SK-N-SH (cell line): ENCODE results near the gene PXDN. TPM values are rescaled to one million over a fixed set of nuclear protein-coding genes. Genes with fewer than 3 reads are reported as not detected.
"Not testable (repeated sequence)": the region's sequence is repeated elsewhere in the genome, so short reads cannot be mapped to it uniquely, and the experiment has no call there.

ENCODE experiments used
- CTCF ChIA-PET: fragments of 300-600, 350-600 bp; formaldehyde crosslinking; extraction: SDS; loops from one replicate; lab custom pipeline; 2021; lab: Yijun Ruan, JAX
- POLR2A ChIA-PET: fragments of 350-600 bp; sonication (Branson Sonifier 250); formaldehyde crosslinking; extraction: SDS; loops from one replicate; lab custom pipeline; 2020; ENCODE audit warnings: antibody characterized with exemption, inconsistent platforms; lab: Yijun Ruan, JAX
- DNase-seq: peaks from one replicate; pipeline ENCODE4 v3.0.0; 2012
- H2AFZ ChIP-seq: fragments of 200-600 bp; sonication (generic); 2 replicates; pipeline ENCODE4 v1.8.1; 2016; ENCODE audit warnings: antibody characterized with exemption, mild to moderate bottlenecking, low read depth
- H3F3A ChIP-seq: fragments of 200-600 bp; sonication (generic); replicated peaks from 2 replicates; pipeline ENCODE3; 2016; ENCODE audit warnings: antibody characterized with exemption, mild to moderate bottlenecking; ENCODE audit not compliant: insufficient read depth
- H3K27ac ChIP-seq, 2 experiments: fragments of 200-500 bp in 1 of 2; fragments of 200-600 bp in 1 of 2; sonication (Bioruptor generic) in 1 of 2; sonication (generic), shearing (Covaris generic) in 1 of 2; 2 replicates each; pipeline versions ENCODE4 v1.5.1 to v1.6.1; 2014 to 2016; ENCODE audit warnings: low read depth in 2 of 2, inconsistent platforms in 1 of 2, low read length in 1 of 2, mild to moderate bottlenecking in 1 of 2, mixed read lengths in 1 of 2
- H3K27me3 ChIP-seq: fragments of 200-600 bp; sonication (generic), shearing (Covaris generic); 2 replicates; pipeline ENCODE4 v1.6.1; 2016; ENCODE audit warnings: mixed run types; ENCODE audit not compliant: insufficient read depth
- H3K36me3 ChIP-seq, 2 experiments: fragments of 200-500 bp in 1 of 2; fragments of 200-600 bp in 1 of 2; sonication (Bioruptor generic) in 1 of 2; sonication (generic) in 1 of 2; replicated peaks in 1 of 2; 2 replicates each; pipeline versions ENCODE3 to v1.5.1; 2014 to 2016; ENCODE audit warnings: low read length in 1 of 2, mild to moderate bottlenecking in 1 of 2; ENCODE audit not compliant: insufficient read depth in 2 of 2, control insufficient read depth in 1 of 2
- H3K4me1 ChIP-seq, 2 experiments: fragments of 200-500 bp in 1 of 2; fragments of 200-600 bp in 1 of 2; sonication (Bioruptor generic) in 1 of 2; sonication (generic), shearing (Covaris generic) in 1 of 2; 2 replicates each; pipeline versions ENCODE4 v1.5.1 to v1.6.1; 2014 to 2016; ENCODE audit warnings: low read depth in 1 of 2, low read length in 1 of 2, mixed run types in 1 of 2; ENCODE audit not compliant: insufficient read depth in 2 of 2, control insufficient read depth in 1 of 2
- H3K4me2 ChIP-seq: fragments of 200-600 bp; sonication (generic), shearing (Covaris generic); 2 replicates; pipeline ENCODE4 v1.6.1; 2017; ENCODE audit warnings: mixed run types
- H3K4me3 ChIP-seq, 2 experiments: fragments of 200-500 bp in 1 of 2; fragments of 200-600 bp in 1 of 2; sonication (Bioruptor generic) in 1 of 2; sonication (generic), shearing (Covaris generic) in 1 of 2; 2 replicates each; pipeline versions ENCODE4 v1.5.1 to v1.8.1; 2014 to 2016; ENCODE audit warnings: low read depth in 2 of 2, inconsistent platforms in 1 of 2, low read length in 1 of 2, mild to moderate bottlenecking in 1 of 2, mixed read lengths in 1 of 2, moderate library complexity in 1 of 2
- H3K79me2 ChIP-seq: fragments of 200-600 bp; sonication (generic); 2 replicates; pipeline ENCODE4 v1.8.1; 2017; ENCODE audit warnings: mild to moderate bottlenecking; ENCODE audit not compliant: insufficient read depth
- H3K9ac ChIP-seq: fragments of 200-600 bp; sonication (generic); 2 replicates; pipeline ENCODE4 v1.6.1; 2017; ENCODE audit warnings: mixed run types
- H3K9me2 ChIP-seq: fragments of 200-600 bp; sonication (generic); 2 replicates; pipeline ENCODE4 v1.6.1; 2017; ENCODE audit warnings: mixed run types
- H3K9me3 ChIP-seq: fragments of 200-600 bp; sonication (generic); 2 replicates; pipeline ENCODE4 v1.6.1; 2017; ENCODE audit warnings: mixed run types, mild to moderate bottlenecking, moderate library complexity
- H4K20me1 ChIP-seq: fragments of 200-600 bp; sonication (generic); 2 replicates; pipeline ENCODE4 v1.6.1; 2017; ENCODE audit warnings: mild to moderate bottlenecking, mixed run types; ENCODE audit not compliant: insufficient read depth
- ELF1 ChIP-seq: IDR thresholded peaks from 2 replicates; pipeline ENCODE4 v1.4.0; 2012
- EZH2phosphoT487 ChIP-seq: fragments of 200-600 bp; sonication (generic); IDR thresholded peaks from 2 replicates; pipeline ENCODE4 v1.6.1; 2017; ENCODE audit warnings: low read depth, mixed run types, mild to moderate bottlenecking, antibody characterized with exemption, moderate library complexity, borderline replicate concordance
- FOSL2 ChIP-seq: IDR thresholded peaks from 2 replicates; pipeline ENCODE4 v1.4.0; 2012; ENCODE audit warnings: low read depth, mild to moderate bottlenecking, moderate library complexity, borderline replicate concordance
- FOXM1 ChIP-seq: IDR thresholded peaks from 2 replicates; pipeline ENCODE4 v1.4.0; 2012; ENCODE audit warnings: low read depth, mild to moderate bottlenecking
- GABPA ChIP-seq: IDR thresholded peaks from 2 replicates; pipeline ENCODE4 v1.4.0; 2012; ENCODE audit warnings: low read depth, mild to moderate bottlenecking
- IRF3 ChIP-seq: fragments of 150-350 bp; IDR thresholded peaks from 2 replicates; pipeline ENCODE4 v1.6.1; 2016; ENCODE audit warnings: mild to moderate bottlenecking, low read depth, low read length
- JUND ChIP-seq: IDR thresholded peaks from 2 replicates; pipeline ENCODE4 v1.4.0; 2012
- MAX ChIP-seq: IDR thresholded peaks from 2 replicates; pipeline ENCODE4 v1.4.0; 2012; ENCODE audit warnings: low read depth
- NFIC ChIP-seq: IDR thresholded peaks from 2 replicates; pipeline ENCODE4 v1.4.0; 2012; ENCODE audit warnings: borderline replicate concordance
- RAD21 ChIP-seq: IDR thresholded peaks from 2 replicates; pipeline ENCODE4 v1.6.1; 2012; ENCODE audit warnings: mild to moderate bottlenecking, low read length
- RFX5 ChIP-seq: IDR thresholded peaks from 2 replicates; pipeline ENCODE4 v1.6.1; 2012; ENCODE audit warnings: mild to moderate bottlenecking, improper control_type of control experiment, low read length
- TAF1 ChIP-seq: IDR thresholded peaks from 2 replicates; pipeline ENCODE4 v1.6.1; 2012; ENCODE audit warnings: low read depth, mild to moderate bottlenecking, low read length, moderate library complexity, borderline replicate concordance
- TCF12 ChIP-seq: IDR thresholded peaks from 2 replicates; pipeline ENCODE4 v1.4.0; 2012
- USF1 ChIP-seq: IDR thresholded peaks from 2 replicates; pipeline ENCODE4 v1.4.0; 2012; ENCODE audit warnings: low read depth, borderline replicate concordance
- USF2 ChIP-seq: fragments of 150-350 bp; IDR thresholded peaks from 2 replicates; pipeline ENCODE4 v1.6.1; 2017; ENCODE audit warnings: antibody characterized with exemption, low read length, low read depth, borderline replicate concordance
- YY1 ChIP-seq: IDR thresholded peaks from 2 replicates; pipeline ENCODE4 v1.4.0; 2012; ENCODE audit warnings: low read depth, mild to moderate bottlenecking
- WGBS: methylation state at CpG from one replicate; pipeline ENCODE4 v1.1.6; 2017; ENCODE audit warnings: low lambda C conversion rate; 5-methylcytosine and 5-hydroxymethylcytosine counted together
- polyA plus RNA-seq, 3 experiments: library from polyadenylated mRNA; depleted of rRNA; stranded (reverse); fragments of >200 nt; gene quantifications; 2 replicates each; pipeline ENCODE4 v1.2.3, GENCODE V29; 2012

The PXDN gene
- polyA plus RNA-seq, 1 of the 3 experiments (the other 2 are of a cell fraction): 146 TPM

GRCh38 chr2:1736045-1736444 lies 8.3 kb downstream of the PXDN start:
- H3K4me3 ChIP-seq: no peak overlapping the region; a peak in 1 of 4 replicates
- ChIA-PET POLR2A (interaction anchor here (0.9 to 1.7 kb wide), 3 partner anchors 15 to 143 kb away, joined by 3 to 5 read pairs (median 3); no protein-coding TSS in a partner anchor), CTCF (interaction anchor here (0.7 to 7.1 kb wide), 6 partner anchors 13 to 186 kb away, joined by 3 to 47 read pairs (median 4); no protein-coding TSS in a partner anchor)
- no peak for DNase-seq
- H3K9ac ChIP-seq: no peak overlapping the region
- H3K4me1 ChIP-seq: peaks cover 53 to 70% of the 10 kb centered on the region in 2 experiments
- H3K27ac ChIP-seq: peak overlapping the region; percentile 91 to 97
- peaks cover 50% of the 10 kb centered on the region for H3F3A ChIP-seq
- H3K4me2 ChIP-seq: peak overlapping the region; percentile 76
- TF ChIP-seq JUND (no peak), NFIC (no peak), FOSL2 (no peak), RFX5 (no peak), TCF12 (no peak)
- no peaks in the 10 kb centered on the region for H4K20me1 ChIP-seq
- H3K27me3 ChIP-seq: no peaks in the 10 kb centered on the region
- H3K9me2 ChIP-seq: no peaks in the 10 kb centered on the region
- H2AFZ ChIP-seq: no peak overlapping the region
- H3K79me2 ChIP-seq: peaks cover 93% of the 10 kb centered on the region
- H3K36me3 ChIP-seq: peaks cover 3 to 33% of the 10 kb centered on the region in 2 experiments
- peaks cover 7% of the 10 kb centered on the region; the same call in 1 of the 2 replicates for H3K9me3 ChIP-seq
- 79% methylated on average over 2 of the region's 2 CpGs for WGBS

GRCh38 chr2:1733298-1733697 lies 11.0 kb downstream of the PXDN start:
- Histone ChIP-seq H3F3A (peaks cover 70% of the 10 kb centered on the region), H3K79me2 (peaks cover 93% of the 10 kb centered on the region), H3K36me3 (peaks cover 0 to 30% of the 10 kb centered on the region in 2 experiments), H3K4me1 (peaks cover 65 to 70% of the 10 kb centered on the region in 2 experiments), H3K27ac (peak overlapping the region; percentile 98 to 100)
- H3K4me2 ChIP-seq, H2AFZ ChIP-seq, POLR2A ChIA-PET, H3K4me3 ChIP-seq, H3K9me3 ChIP-seq, H3K27me3 ChIP-seq, H3K9me2 ChIP-seq, H3K9ac ChIP-seq, DNase-seq, H4K20me1 ChIP-seq: not testable (repeated sequence)
- CTCF ChIA-PET: interaction anchor here (1.1 to 7.1 kb wide), 5 partner anchors 8 to 39 kb away, joined by 3 to 47 read pairs (median 6); no protein-coding TSS in a partner anchor
- 95% methylated on average over 19 of the region's 19 CpGs for WGBS

GRCh38 chr2:1731963-1732768 lies 12.1 kb downstream of the PXDN start:
- peaks cover 59% of the 10 kb centered on the region for H3F3A ChIP-seq
- WGBS: under 1% methylated on average over 10 of the region's 10 CpGs
- H4K20me1 ChIP-seq: no peaks in the 10 kb centered on the region
- DNase-seq: peak; percentile 84
- ChIA-PET CTCF (interaction anchor here (0.6 to 4.7 kb wide), 13 partner anchors 9 to 182 kb away, joined by 3 to 25 read pairs (median 4); no protein-coding TSS in a partner anchor), POLR2A (interaction anchor here (0.5 to 3.1 kb wide), 11 partner anchors 10 to 1296 kb away, joined by 3 to 15 read pairs (median 4); partner anchors contain the start of gene PXDN)
- peaks cover 55 to 70% of the 10 kb centered on the region in 2 experiments for H3K4me1 ChIP-seq
- peaks cover 0 to 30% of the 10 kb centered on the region in 2 experiments for H3K36me3 ChIP-seq
- peak overlapping the region; percentile 78 for H3K4me2 ChIP-seq
- no peak overlapping the region; a peak in 1 of 4 replicates for H3K4me3 ChIP-seq
- H3K27ac ChIP-seq: peak overlapping the region; percentile 98 to 100
- H3K9me3 ChIP-seq: peaks cover 7% of the 10 kb centered on the region; the same call in 1 of the 2 replicates
- peak overlapping the region; percentile 80 for H3K9ac ChIP-seq
- peaks cover 95% of the 10 kb centered on the region for H3K79me2 ChIP-seq
- H3K27me3 ChIP-seq: no peaks in the 10 kb centered on the region
- H3K9me2 ChIP-seq: no peaks in the 10 kb centered on the region
- no peak overlapping the region for H2AFZ ChIP-seq
- no peak for TF ChIP-seq USF2
- peak; percentile 38 for TF ChIP-seq RAD21
- TF ChIP-seq IRF3: no peak
- peak; percentile 21; the same call in 1 of the 2 replicates for TF ChIP-seq TAF1
- no peak for TF ChIP-seq FOSL2
- TF ChIP-seq ELF1: no peak
- TF ChIP-seq USF1: no peak
- TF ChIP-seq GABPA: no peak
- no peak for TF ChIP-seq RFX5
- TF ChIP-seq YY1: peak; percentile 76; the same call in 1 of the 2 replicates
- no peak for TF ChIP-seq FOXM1
- no peak for TF ChIP-seq EZH2phosphoT487
- peak; percentile 85 for TF ChIP-seq NFIC
- no peak for TF ChIP-seq MAX
